K562 (cell line): ENCODE measurements around the gene MMP10. TPM values are rescaled to one million over a fixed set of nuclear protein-coding genes. Genes with fewer than 3 reads are reported as not detected.

ENCODE experiments used
- ATAC-seq: fragments of 200-7000 bp; cut with Tn5 transposase; 3 replicates; pipeline ENCODE4 v1.9.1; 2020; ENCODE audit warnings: moderate library complexity
- BruUV-seq: library from RNA; stranded (reverse); fragments of 400-500 nt; replicated peaks from 2 replicates; lab custom pipeline; 2021; lab: Mats Ljungman, UMichigan
- CTCF ChIA-PET: fragments of 300-600 bp; formaldehyde crosslinking; extraction: SDS; loops from one replicate; lab custom pipeline; 2021; ENCODE audit warnings: low intra/inter-chr PET ratio; lab: Yijun Ruan, JAX
- POLR2A ChIA-PET: fragments of 300-600, 350-650 bp; sonication (Branson Sonifier 250); formaldehyde crosslinking; extraction: SDS; loops from one replicate; lab custom pipeline; 2021; ENCODE audit warnings: antibody characterized with exemption, inconsistent platforms; lab: Yijun Ruan, JAX
- DNase-seq, 4 experiments: peaks; one replicate each; pipeline versions ENCODE4 v3.0.0 to v3.0.0-alpha.2; 2011 to 2018; ENCODE audit warnings: low spot score in 3 of 4, mixed read lengths in 3 of 4; ENCODE audit errors: extremely low read depth in 1 of 4
- FAIRE-seq: peaks from 2 replicates; lab custom pipeline; 2011; peaks lifted over from hg19 to GRCh38; lab: Jason Lieb, UNC
- H2AFZ ChIP-seq: 2 replicates; pipeline ENCODE4 v1.6.0; 2011; ENCODE audit warnings: low read depth, low read length, control low read depth, inconsistent platforms
- H3K27ac ChIP-seq: fragments of 200-600 bp; 3 replicates; pipeline ENCODE4 v1.8.0; 2011; ENCODE audit warnings: low read depth, mild to moderate bottlenecking, control low read depth, inconsistent platforms, low read length, moderate library complexity, mixed read lengths; ENCODE audit errors: extremely low read depth
- H3K27me3 ChIP-seq, 2 experiments: fragments of 300-600 bp in 1 of 2; 2 replicates in 1 of 2; 3 replicates in 1 of 2; pipeline versions ENCODE4 v1.6.0 to v1.8.0; 2011; ENCODE audit warnings: inconsistent platforms in 2 of 2, low read length in 2 of 2, mild to moderate bottlenecking in 1 of 2, mixed read lengths in 1 of 2, moderate library complexity in 1 of 2; ENCODE audit not compliant: control insufficient read depth in 2 of 2, insufficient read depth in 2 of 2
- H3K36me3 ChIP-seq: fragments of 300-600 bp; 3 replicates; pipeline ENCODE4 v1.8.0; 2011; ENCODE audit warnings: mild to moderate bottlenecking, low read length, inconsistent platforms; ENCODE audit not compliant: control insufficient read depth, insufficient read depth
- H3K4me1 ChIP-seq, 2 experiments: fragments of 200-600 bp in 1 of 2; replicated peaks in 1 of 2; 2 replicates in 1 of 2; 3 replicates in 1 of 2; pipeline versions ENCODE4 v1.5.1 to v1.8.0; 2011; ENCODE audit warnings: inconsistent platforms in 2 of 2, low read length in 2 of 2, mild to moderate bottlenecking in 1 of 2, mixed read lengths in 1 of 2, moderate library complexity in 1 of 2; ENCODE audit not compliant: control insufficient read depth in 2 of 2, insufficient read depth in 2 of 2
- H3K4me2 ChIP-seq: 2 replicates; pipeline ENCODE4 v1.6.1; 2011; ENCODE audit warnings: low read length, control low read depth, inconsistent platforms, mixed read lengths; ENCODE audit not compliant: insufficient read depth
- H3K4me3 ChIP-seq: fragments of 200-600 bp; sonication (generic), shearing (Covaris generic); 2 replicates; pipeline ENCODE4 v1.5.1; 2016; ENCODE audit warnings: control low read depth, inconsistent platforms
- H3K79me2 ChIP-seq: fragments of 200-600 bp; 3 replicates; pipeline ENCODE4 v1.8.0; 2011; ENCODE audit warnings: low read length, inconsistent platforms; ENCODE audit not compliant: control insufficient read depth, insufficient read depth
- H3K9ac ChIP-seq, 2 experiments: 2 replicates each; pipeline versions ENCODE4 v1.6.0 to v1.6.1; 2011; ENCODE audit warnings: low read depth in 2 of 2, low read length in 2 of 2, control low read depth in 1 of 2, inconsistent platforms in 1 of 2, mild to moderate bottlenecking in 1 of 2, mixed read lengths in 1 of 2; ENCODE audit not compliant: insufficient read depth in 1 of 2
- H3K9me1 ChIP-seq: one replicate; pipeline ENCODE4 v1.6.0; 2011; ENCODE audit warnings: inconsistent platforms, mild to moderate bottlenecking, low read length, moderate library complexity; ENCODE audit not compliant: control insufficient read depth, insufficient read depth
- H3K9me3 ChIP-seq: replicated peaks from 2 replicates; pipeline ENCODE4 v1.5.1; 2011; ENCODE audit warnings: low read depth, low read length, inconsistent platforms; ENCODE audit not compliant: control insufficient read depth, insufficient read depth
- H4K20me1 ChIP-seq: replicated peaks from 2 replicates; pipeline ENCODE4 v1.6.1; 2011; ENCODE audit warnings: low read length, inconsistent platforms, mixed read lengths; ENCODE audit not compliant: control insufficient read depth, insufficient read depth
- KLF16 ChIP-seq: IDR thresholded peaks from 2 replicates; pipeline ENCODE4 v1.6.1; 2016; ENCODE audit warnings: antibody characterized with exemption
- NR1H2 ChIP-seq: sonication (generic); formaldehyde crosslinking; IDR thresholded peaks from 2 replicates; pipeline ENCODE4 v1.4.0; 2020; ENCODE audit warnings: mild to moderate bottlenecking, missing genetic modification reagents
- NR2F6 ChIP-seq: fragments of 450-650 bp; formaldehyde crosslinking; IDR thresholded peaks from 2 replicates; pipeline ENCODE4 v1.4.0; 2020; ENCODE audit warnings: mild to moderate bottlenecking
- RAD51 ChIP-seq: fragments of 450-650 bp; IDR thresholded peaks from 2 replicates; pipeline ENCODE4 v1.7.1; 2016; ENCODE audit warnings: low read depth, mild to moderate bottlenecking, borderline replicate concordance
- SETDB1 ChIP-seq: IDR thresholded peaks from one replicate; pipeline ENCODE4 v1.6.1; 2012; ENCODE audit warnings: low read length, control low read depth, inconsistent platforms
- WGBS: fragments of 100-300 bp; shearing (Covaris generic); methylation state at CpG from one replicate; pipeline ENCODE4 v1.1.6; 2016; ENCODE audit warnings: low coverage, mixed read lengths; ENCODE audit not compliant: insufficient coverage; ENCODE audit errors: missing lambda C conversion rate; 5-methylcytosine and 5-hydroxymethylcytosine counted together
- in situ Hi-C: fragments of 300-500 bp; cut with MboI; formaldehyde crosslinking; loops from 4 replicates; pipeline ENCODE4 v1.15.0; 2018; ENCODE audit warnings: inconsistent platforms, mixed read lengths
- intact Hi-C: fragments of 100-400 bp; cut with micrococcal nuclease; formaldehyde crosslinking; loops from 2 replicates; pipeline ENCODE4 v1.14.2; 2022
- polyA plus RNA-seq, 8 experiments: library from polyadenylated mRNA; depleted of rRNA in 4 of 8; stranded (reverse) in 5 of 8; unstranded in 3 of 8; fragments of >200 nt; fragmentation: Nextera tagmentation in 2 of 8; fragmentation: Illumina TruSeq in 1 of 8; extraction: Ambion mirVana in 2 of 8; extraction: Trizol in 1 of 8; gene quantifications; 2 replicates each; pipeline versions ENCODE4 v1.2.1 to v1.2.3, GENCODE V29; 2011 to 2014; ENCODE audit warnings: inconsistent platforms in 1 of 8, missing spikeins in 1 of 8
- total RNA-seq, 7 experiments: library from RNA; depleted of rRNA in 6 of 7; stranded (reverse); fragments of >200 nt in 6 of 7; fragmentation: Illumina TruSeq in 2 of 7; extraction: Trizol in 2 of 7; gene quantifications; 2 replicates each; pipeline versions ENCODE4 v1.2.1 to v1.2.3, GENCODE V29; 2011 to 2021; ENCODE audit warnings: low replicate concordance in 1 of 7

The MMP10 gene
- total and polyA plus RNA-seq, 9 of the 15 experiments (the other 6 are each of a cell fraction or from before 2014, with no cell fraction given), result not detected

- FAIRE-seq (no peak), ATAC-seq (no peak), DNase-seq (no peak)
- CTCF ChIA-PET, result no interaction called here
- Histone ChIP-seq H3K9ac (no peak overlapping the region), H3K4me3 (no peak overlapping the region), H2AFZ (no peak overlapping the region), H3K9me1 (no peaks in the 10 kb centered on the region), H3K27ac (no peak overlapping the region), H3K9me3 (no peaks in the 10 kb centered on the region), H3K79me2 (no peaks in the 10 kb centered on the region), H4K20me1 (no peaks in the 10 kb centered on the region), H3K4me1 (no peaks in the 10 kb centered on the region), H3K4me2 (no peak overlapping the region), H3K27me3 (no peaks in the 10 kb centered on the region), H3K36me3 (no peaks in the 10 kb centered on the region)
- WGBS, result 0% methylated on average over 3 of the region's 6 CpGs
- in situ Hi-C loops (no loop called here), intact Hi-C loops (no loop called here)
- POLR2A ChIA-PET, result no interaction called here
- BruUV-seq, result no TSS peak
- no peak for TF ChIP-seq NR2F6 (CRISPR knock-in tag)
Measured at GRCh38 chr11:102819491-102819890, 39.1 kb upstream of the MMP10 start.

GRCh38 chr11:102813484-102813883, 33.1 kb upstream of the MMP10 start:
- H3K36me3 ChIP-seq, result no peaks in the 10 kb centered on the region
- 0% methylated on average over 1 of the region's 1 CpG for WGBS
- H3K4me2 ChIP-seq, result no peak overlapping the region
- in situ Hi-C loops (no loop called here), intact Hi-C loops (no loop called here)
- DNase-seq (no peak), FAIRE-seq (no peak), ATAC-seq (no peak)
- H2AFZ ChIP-seq, result no peak overlapping the region
- no peak overlapping the region for H3K4me3 ChIP-seq
- TF ChIP-seq SETDB1 (no peak), RAD51 (no peak), KLF16 (no peak), NR1H2 (no peak)
- CTCF ChIA-PET, result no interaction called here
- no peaks in the 10 kb centered on the region for H3K27me3 ChIP-seq
- BruUV-seq, result no TSS peak
- H3K79me2 ChIP-seq, result no peaks in the 10 kb centered on the region
- POLR2A ChIA-PET, result no interaction called here
- H3K4me1 ChIP-seq, result no peaks in the 10 kb centered on the region
- H3K9me3 ChIP-seq, result no peaks in the 10 kb centered on the region
- no peak overlapping the region for H3K27ac ChIP-seq
- H3K9me1 ChIP-seq, result no peaks in the 10 kb centered on the region
- no peak overlapping the region for H3K9ac ChIP-seq
- no peaks in the 10 kb centered on the region for H4K20me1 ChIP-seq
